Skeletal muscle satellite cell (primary cell): ENCODE results near the gene PPP1R14B.

Source experiments
- H3K27me3 ChIP-seq: 2 replicates; pipeline ENCODE4 v1.7.0; 2013; ENCODE audit warnings: low read length; ENCODE audit not compliant: control insufficient read depth, insufficient read depth
- H3K36me3 ChIP-seq: 2 replicates; pipeline ENCODE4 v1.7.0; 2013; ENCODE audit warnings: mild to moderate bottlenecking, control low read depth, low read length; ENCODE audit not compliant: insufficient read depth
- H3K4me1 ChIP-seq: 2 replicates; pipeline ENCODE4 v1.7.0; 2013; ENCODE audit warnings: low read length; ENCODE audit not compliant: control insufficient read depth, insufficient read depth
- H3K4me2 ChIP-seq: 2 replicates; pipeline ENCODE4 v1.7.0; 2013; ENCODE audit warnings: mild to moderate bottlenecking, low read length
- H3K4me3 ChIP-seq: 2 replicates; pipeline ENCODE4 v1.7.0; 2013; ENCODE audit warnings: low read length
- H3K9ac ChIP-seq: 2 replicates; pipeline ENCODE4 v1.7.0; 2013; ENCODE audit warnings: mild to moderate bottlenecking, low read depth, low read length, moderate library complexity
- H3K9me3 ChIP-seq: replicated peaks from 2 replicates; pipeline ENCODE4 v1.7.0; 2013; ENCODE audit warnings: mild to moderate bottlenecking, control low read depth, low read length

Gene PPP1R14B

DNA sequence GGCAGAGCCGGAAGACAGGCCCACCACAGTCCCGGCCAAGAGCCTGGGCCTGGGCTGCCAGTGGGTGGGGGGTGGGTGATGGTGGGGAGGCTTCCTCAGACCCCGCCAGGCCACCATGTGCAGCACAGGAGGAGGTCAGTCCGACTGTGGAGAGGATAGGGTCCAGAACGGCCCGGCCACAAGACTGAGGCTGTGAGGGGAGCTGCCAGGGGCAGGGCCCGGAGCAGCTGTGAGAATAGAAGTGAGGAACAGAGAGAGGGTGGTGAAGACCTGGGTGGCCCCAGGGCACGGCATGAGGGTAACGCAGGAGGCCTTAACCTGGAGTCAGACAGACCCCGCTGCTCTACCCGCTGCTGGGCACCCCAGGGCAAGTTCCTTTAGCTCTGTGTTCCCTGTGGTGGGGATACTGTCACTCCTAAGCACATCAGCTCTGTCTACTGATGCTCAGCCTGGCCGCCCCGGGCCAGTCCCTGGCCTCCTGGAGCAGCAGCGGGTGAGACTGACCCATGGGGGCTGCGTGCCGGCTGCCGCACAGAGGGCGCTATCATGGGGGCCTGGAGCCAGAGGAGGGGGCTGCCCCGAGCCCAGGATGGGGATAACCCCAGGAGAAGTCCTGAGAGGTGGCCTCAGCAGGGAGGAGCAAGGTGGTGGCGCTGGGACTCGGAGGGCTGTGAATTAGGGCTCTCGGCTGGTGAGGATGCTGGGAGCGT lies 38.5 kb downstream of the PPP1R14B start:
- H3K27me3 ChIP-seq: no peaks in the 10 kb centered on the region
- H3K9ac ChIP-seq: peak overlapping the region; percentile 84
- H3K4me1 ChIP-seq: peaks cover 47% of the 10 kb centered on the region
- H3K4me2 ChIP-seq: peak overlapping the region; percentile 88
- no peaks in the 10 kb centered on the region for H3K9me3 ChIP-seq
- H3K4me3 ChIP-seq: peak overlapping the region; percentile 70
- peaks cover 47% of the 10 kb centered on the region for H3K36me3 ChIP-seq

DNA sequence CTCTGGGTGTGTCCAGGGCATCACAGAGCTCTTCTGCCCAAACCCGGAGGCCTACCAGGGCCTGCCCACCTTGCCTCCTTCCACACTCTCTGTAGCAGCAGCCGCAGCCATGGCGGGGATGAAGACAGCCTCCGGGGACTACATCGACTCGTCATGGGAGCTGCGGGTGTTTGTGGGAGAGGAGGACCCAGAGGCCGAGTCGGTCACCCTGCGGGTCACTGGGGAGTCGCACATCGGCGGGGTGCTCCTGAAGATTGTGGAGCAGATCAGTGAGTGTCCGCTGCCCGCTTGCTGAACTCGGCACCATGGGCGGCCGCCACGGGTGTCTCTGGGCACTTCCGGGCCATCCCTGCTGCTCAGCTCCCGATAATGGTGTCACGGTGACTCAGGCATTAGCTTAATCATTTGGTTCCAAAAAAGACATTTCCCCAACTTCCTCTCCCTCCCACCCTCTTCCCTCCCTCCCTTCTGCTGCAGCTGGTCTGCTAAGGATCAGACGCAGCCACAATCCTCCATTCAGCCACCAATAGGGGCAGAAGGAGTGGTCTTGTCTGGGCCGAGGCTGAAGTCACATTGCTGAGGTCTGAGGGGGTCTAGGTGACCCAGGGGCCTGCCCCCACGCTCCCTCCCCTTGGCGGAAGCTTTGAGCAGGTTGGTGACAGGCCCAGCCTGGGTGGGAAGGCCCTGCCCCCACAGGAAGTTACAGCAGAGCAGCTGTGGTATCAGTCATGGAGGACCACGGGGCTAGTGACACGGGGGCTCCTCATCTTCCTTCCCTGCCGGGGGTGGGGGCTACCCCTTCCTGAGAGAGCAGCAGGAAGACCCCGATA lies 39.3 kb downstream of the PPP1R14B start:
- H3K36me3 ChIP-seq: peaks cover 53% of the 10 kb centered on the region
- no peaks in the 10 kb centered on the region for H3K27me3 ChIP-seq
- H3K9ac ChIP-seq: peak overlapping the region; percentile 84
- H3K4me3 ChIP-seq: peak overlapping the region; percentile 70
- H3K9me3 ChIP-seq: no peaks in the 10 kb centered on the region
- peaks cover 47% of the 10 kb centered on the region for H3K4me1 ChIP-seq
- H3K4me2 ChIP-seq: peak overlapping the region; percentile 88

DNA sequence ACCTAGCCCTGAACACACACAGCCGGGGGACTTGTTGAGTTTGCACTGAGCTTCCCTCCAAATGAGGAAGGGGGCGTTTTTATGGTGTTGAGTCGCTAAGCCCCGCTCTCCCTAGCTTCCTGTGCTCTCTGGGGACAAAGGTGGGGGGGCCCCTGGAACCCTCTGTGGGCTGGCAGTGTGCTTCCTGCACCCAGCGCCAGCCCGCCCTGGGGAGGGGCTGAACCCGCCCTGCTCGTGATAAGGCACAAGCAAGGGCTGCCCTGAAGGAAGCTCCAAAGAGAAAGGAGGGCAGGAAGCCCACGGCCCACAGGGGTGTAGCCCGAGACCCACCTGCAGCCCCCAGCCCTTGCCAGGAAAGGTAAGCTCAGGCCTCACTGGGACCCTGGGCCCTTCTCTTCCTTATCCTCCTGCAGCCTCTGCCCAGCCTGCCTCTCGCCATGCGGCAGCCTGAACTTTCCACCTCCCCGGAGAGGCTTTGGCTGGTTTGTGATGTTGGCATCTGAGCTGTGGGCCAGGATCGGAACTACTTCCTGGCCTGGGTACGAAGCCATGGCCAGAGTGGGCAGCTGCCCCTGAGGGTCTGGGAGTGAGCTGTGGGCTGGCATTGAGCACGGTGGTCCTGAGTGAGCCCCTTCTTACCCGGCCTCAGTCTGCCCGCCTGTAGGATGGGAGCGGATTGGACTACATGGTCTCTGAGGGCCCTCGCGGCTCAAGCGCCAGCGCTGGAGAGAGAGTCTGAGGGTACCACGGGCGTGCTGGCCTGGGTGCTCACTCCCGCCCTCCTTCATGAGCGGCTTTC lies 40.1 kb downstream of the PPP1R14B start, which contains the start of gene FERMT3:
TSS of gene FERMT3 (plus strand) at position 265 of the 799 bp plus-strand sequence. CDS start 644 bp downstream, outside the sequence.
- H3K4me2 ChIP-seq: peak within 1 kb of the TSS; percentile 88
- peaks cover 47% of the 10 kb centered on the region for H3K4me1 ChIP-seq
- H3K9me3 ChIP-seq: no peaks in the 10 kb centered on the region
- H3K9ac ChIP-seq: peak within 1 kb of the TSS; percentile 84
- peak within 1 kb of the TSS; percentile 70 for H3K4me3 ChIP-seq
- H3K27me3 ChIP-seq: no peaks in the 10 kb centered on the region
- H3K36me3 ChIP-seq: peaks cover 52% of the 10 kb centered on the region

DNA sequence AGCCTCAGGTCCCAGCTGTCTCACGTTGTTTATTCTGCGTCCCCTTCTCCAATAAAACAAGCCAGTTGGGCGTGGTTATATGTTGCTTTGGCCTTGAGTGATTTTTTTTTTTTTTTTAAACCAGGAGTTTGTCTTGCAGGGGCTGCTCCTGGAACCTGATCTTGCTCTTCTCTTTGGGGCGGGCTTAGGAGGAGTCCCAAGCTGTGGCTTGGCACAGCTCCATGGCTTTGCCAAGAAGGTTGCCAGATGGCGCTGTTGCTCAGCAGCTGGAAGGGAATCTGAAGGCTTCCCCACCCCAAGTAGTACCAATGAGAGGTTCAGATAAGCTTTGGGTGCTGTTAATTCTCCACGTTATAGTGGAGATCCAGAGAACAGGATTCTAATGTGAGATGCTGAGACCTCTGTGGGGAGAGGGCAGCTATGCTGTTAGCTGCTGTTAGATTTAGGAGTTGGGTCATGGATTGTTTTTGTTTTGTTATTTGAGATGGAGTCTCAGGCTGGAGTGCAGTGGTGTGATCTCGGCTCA lies 42.2 kb downstream of the PPP1R14B start:
- Histone ChIP-seq H3K4me3 (no peak overlapping the region), H3K9me3 (no peaks in the 10 kb centered on the region), H3K36me3 (peaks cover 61% of the 10 kb centered on the region), H3K4me2 (peak overlapping the region; percentile 14), H3K4me1 (peaks cover 47% of the 10 kb centered on the region), H3K27me3 (no peaks in the 10 kb centered on the region), H3K9ac (no peak overlapping the region)

DNA sequence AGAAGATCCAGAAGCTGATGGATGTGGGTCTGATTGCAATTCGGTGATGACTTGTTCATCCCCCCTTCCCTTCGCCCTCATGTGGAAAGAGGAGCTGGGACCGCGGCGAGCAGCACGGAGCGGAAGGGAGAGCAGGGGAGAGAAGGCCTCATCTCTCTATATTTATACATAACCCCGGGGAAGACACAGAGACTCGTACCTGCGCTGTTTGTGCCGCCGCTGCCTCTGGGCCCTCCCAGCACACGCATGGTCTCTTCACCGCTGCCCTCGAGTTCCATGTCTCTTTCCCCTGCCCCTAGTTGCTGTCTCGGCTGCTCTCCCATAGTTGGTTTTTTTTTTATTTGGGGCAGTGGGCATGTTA lies 42.7 kb downstream of the PPP1R14B start:
- no peaks in the 10 kb centered on the region for H3K9me3 ChIP-seq
- no peak overlapping the region for H3K9ac ChIP-seq
- peaks cover 61% of the 10 kb centered on the region for H3K36me3 ChIP-seq
- no peak overlapping the region for H3K4me2 ChIP-seq
- no peaks in the 10 kb centered on the region for H3K27me3 ChIP-seq
- H3K4me1 ChIP-seq: peaks cover 44% of the 10 kb centered on the region
- no peak overlapping the region for H3K4me3 ChIP-seq

DNA sequence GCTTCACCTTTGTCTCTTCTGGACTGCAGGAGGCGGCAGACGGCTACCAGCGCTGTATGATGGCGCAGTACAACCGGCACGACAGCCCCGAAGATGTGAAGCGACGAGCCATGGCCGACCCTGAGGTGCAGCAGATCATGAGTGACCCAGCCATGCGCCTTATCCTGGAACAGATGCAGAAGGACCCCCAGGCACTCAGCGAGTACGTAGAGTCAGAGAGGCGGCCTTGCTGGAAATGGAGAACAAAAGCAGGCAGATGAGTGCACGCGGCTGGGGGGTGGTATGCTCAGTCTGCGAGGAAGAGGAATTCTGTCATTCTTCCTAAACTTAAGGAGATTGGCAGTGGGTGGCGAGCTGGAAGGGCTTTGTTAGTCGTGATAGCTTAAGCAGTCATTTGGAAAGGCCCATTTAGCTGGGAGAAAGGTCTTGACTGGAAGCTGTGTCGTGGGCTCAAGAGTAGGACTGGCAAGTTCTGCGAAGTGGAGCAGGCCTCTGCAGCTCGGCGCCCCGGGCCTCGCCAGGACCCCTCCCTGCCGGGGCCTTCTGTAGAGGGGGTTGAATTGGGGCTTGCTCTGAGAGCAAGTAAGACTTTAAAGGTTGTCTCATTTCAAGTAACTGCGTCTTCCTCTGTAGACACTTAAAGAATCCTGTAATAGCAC lies 43.2 kb downstream of the PPP1R14B start:
- H3K4me3 ChIP-seq: no peak overlapping the region
- H3K4me2 ChIP-seq: no peak overlapping the region
- no peaks in the 10 kb centered on the region for H3K9me3 ChIP-seq
- H3K4me1 ChIP-seq: peaks cover 38% of the 10 kb centered on the region
- H3K9ac ChIP-seq: no peak overlapping the region
- peaks cover 63% of the 10 kb centered on the region for H3K36me3 ChIP-seq
- no peaks in the 10 kb centered on the region for H3K27me3 ChIP-seq

DNA sequence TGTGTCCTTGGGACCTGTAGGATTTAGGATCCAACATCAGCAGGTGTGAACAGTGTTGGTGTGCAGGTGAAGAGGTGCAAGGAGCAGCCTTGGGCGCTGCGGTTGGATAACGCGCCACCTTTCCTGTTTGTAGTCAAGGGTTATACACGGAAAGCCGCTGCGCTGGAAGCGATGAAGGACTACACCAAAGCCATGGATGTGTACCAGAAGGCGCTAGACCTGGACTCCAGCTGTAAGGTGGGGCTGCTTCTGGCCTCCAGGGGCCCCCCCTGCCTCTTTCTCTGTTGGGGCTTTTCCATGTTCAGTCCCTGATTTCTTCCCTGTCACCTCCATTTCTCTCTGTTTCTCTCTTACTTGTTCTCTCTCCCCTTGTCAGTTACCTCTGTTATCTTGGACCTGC lies 43.8 kb downstream of the PPP1R14B start:
- H3K4me1 ChIP-seq: peaks cover 33% of the 10 kb centered on the region
- H3K4me3 ChIP-seq: no peak overlapping the region
- peaks cover 64% of the 10 kb centered on the region for H3K36me3 ChIP-seq
- H3K9me3 ChIP-seq: no peaks in the 10 kb centered on the region
- no peaks in the 10 kb centered on the region for H3K27me3 ChIP-seq
- no peak overlapping the region for H3K4me2 ChIP-seq
- H3K9ac ChIP-seq: no peak overlapping the region

DNA sequence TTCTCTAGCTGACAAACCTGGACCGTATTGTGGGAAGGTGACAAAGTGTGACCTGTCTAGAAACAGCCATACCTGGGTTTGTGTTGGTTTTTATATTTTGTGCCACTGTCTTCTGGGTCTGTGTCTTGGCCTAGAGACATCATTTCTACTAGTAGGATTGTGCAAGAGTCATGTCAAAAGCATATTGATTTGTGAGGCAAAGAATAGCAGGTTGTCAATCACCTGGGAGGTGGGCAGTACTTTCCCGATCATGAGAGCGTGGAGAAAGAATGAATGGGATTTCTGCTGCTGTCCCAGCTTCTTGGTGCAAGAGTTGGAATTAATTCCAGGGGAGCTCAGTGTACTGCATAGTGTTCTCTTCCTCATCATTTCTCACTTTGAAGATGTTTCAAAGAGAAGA lies 45.2 kb downstream of the PPP1R14B start:
- H3K36me3 ChIP-seq: peaks cover 75% of the 10 kb centered on the region
- no peak overlapping the region for H3K4me3 ChIP-seq
- H3K4me2 ChIP-seq: no peak overlapping the region
- no peaks in the 10 kb centered on the region for H3K27me3 ChIP-seq
- peaks cover 20% of the 10 kb centered on the region for H3K4me1 ChIP-seq
- no peak overlapping the region for H3K9ac ChIP-seq
- H3K9me3 ChIP-seq: no peaks in the 10 kb centered on the region

DNA sequence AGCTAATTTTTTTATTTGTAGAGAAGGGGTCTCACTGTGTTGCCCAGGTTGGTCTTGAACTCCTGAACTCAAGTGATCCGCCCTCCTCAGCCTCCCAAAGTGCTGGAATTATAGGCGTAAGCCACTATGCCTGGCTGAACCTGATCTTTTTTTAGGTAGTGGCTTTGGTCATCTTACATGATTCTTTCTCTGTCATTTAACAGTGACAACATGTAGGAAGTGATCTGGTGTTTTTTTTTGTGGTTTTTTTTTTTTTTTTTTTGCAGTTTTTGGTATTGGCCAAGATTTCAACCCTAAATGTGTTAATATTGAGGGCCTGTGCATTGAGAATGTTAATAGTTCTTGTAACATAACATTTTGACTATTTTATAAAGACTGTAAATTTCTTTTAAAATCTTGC lies 48.2 kb downstream of the PPP1R14B start:
- no peaks in the 10 kb centered on the region for H3K9me3 ChIP-seq
- H3K27me3 ChIP-seq: no peaks in the 10 kb centered on the region
- H3K4me3 ChIP-seq: no peak overlapping the region
- H3K9ac ChIP-seq: no peak overlapping the region
- H3K4me2 ChIP-seq: no peak overlapping the region
- H3K4me1 ChIP-seq: no peaks in the 10 kb centered on the region
- peaks cover 86% of the 10 kb centered on the region for H3K36me3 ChIP-seq

DNA sequence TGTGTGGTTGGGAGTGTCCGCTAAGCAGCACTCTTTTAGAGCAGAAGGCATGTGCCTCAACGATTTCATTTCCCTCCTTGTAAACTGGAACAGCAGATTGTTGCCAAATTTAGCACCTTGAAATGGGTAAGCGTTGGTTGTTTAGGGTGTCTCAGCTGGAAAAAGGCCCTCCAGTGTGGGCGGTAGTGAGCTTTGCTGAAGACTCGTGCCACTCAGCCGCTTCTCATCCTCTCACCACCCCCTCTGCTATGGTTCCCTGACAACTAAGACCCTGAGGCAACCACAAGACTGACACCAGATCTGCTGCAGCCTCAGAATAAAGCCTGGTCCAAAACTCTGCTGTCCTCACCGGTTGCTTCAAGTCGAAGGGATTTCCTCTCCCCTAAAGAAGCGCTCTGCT lies 50.1 kb downstream of the PPP1R14B start:
- Histone ChIP-seq H3K9me3 (no peaks in the 10 kb centered on the region), H3K4me2 (no peak overlapping the region), H3K27me3 (no peaks in the 10 kb centered on the region), H3K9ac (no peak overlapping the region), H3K4me1 (no peaks in the 10 kb centered on the region), H3K4me3 (no peak overlapping the region), H3K36me3 (peaks cover 84% of the 10 kb centered on the region)
